Fibroblast of skin of right quadriceps (primary cell): Measurements from ENCODE around the gene BCAR1.
"Not testable (repeated sequence)": the region's sequence is repeated elsewhere in the genome, so short reads cannot be mapped to it uniquely, and the experiment has no call there.

ENCODE experiments used
- DNase-seq: peaks from one replicate; pipeline ENCODE4 v3.0.0-alpha.2; 2013

The BCAR1 gene

GRCh38 chr16:75271441-75272096 is 20.1 kb upstream of the BCAR1 start:
- DNase-seq, result no peak

- not testable (repeated sequence) for DNase-seq
These were observed 17.9 kb upstream of the BCAR1 start for GRCh38 chr16:75269358-75269757.

- DNase-seq, result no peak
These were observed 16.3 kb upstream of the BCAR1 start for GRCh38 chr16:75267631-75268264.

- no peak for DNase-seq
These were observed 15.6 kb upstream of the BCAR1 start for GRCh38 chr16:75266738-75267630.

- DNase-seq, result peak; percentile 59
These were observed 14.7 kb upstream of the BCAR1 start for GRCh38 chr16:75265911-75266701.

- no peak for DNase-seq
These were observed 13.8 kb upstream of the BCAR1 start for GRCh38 chr16:75264999-75265910.

GRCh38 chr16:75264457-75264998 is 13.1 kb upstream of the BCAR1 start:
- no peak for DNase-seq

GRCh38 chr16:75263963-75264445 is 12.6 kb upstream of the BCAR1 start:
- DNase-seq, result no peak

- DNase-seq, result no peak
These were observed 12.0 kb upstream of the BCAR1 start for GRCh38 chr16:75263291-75263962.

- DNase-seq, result no peak
These were observed 11.3 kb upstream of the BCAR1 start for GRCh38 chr16:75262800-75263127.

GRCh38 chr16:75262104-75262799 is 10.8 kb upstream of the BCAR1 start:
- DNase-seq, result no peak

- no peak for DNase-seq
These were observed 10.2 kb upstream of the BCAR1 start for GRCh38 chr16:75261590-75262078.

GRCh38 chr16:75260851-75261589 is 9.6 kb upstream of the BCAR1 start:
- DNase-seq, result no peak

GRCh38 chr16:75258807-75259141 is 7.3 kb upstream of the BCAR1 start:
- no peak for DNase-seq

- no peak for DNase-seq
These were observed 6.7 kb upstream of the BCAR1 start for GRCh38 chr16:75257886-75258806.

GRCh38 chr16:75256696-75257343 is 5.4 kb upstream of the BCAR1 start:
- no peak for DNase-seq

GRCh38 chr16:75256059-75256571 is 4.7 kb upstream of the BCAR1 start:
- no peak for DNase-seq
